NCI-H69 (cell line): Measurements from ENCODE around the gene CLIC2.
A peak's percentile ranks its signal among the peaks of the same experiment; 100 is the strongest.
"Not testable (repeated sequence)": the region's sequence is repeated elsewhere in the genome, so short reads cannot be mapped to it uniquely, and the experiment has no call there.

Experiments used
- DNase-seq: peaks from one replicate; lab custom pipeline; 2025; lab: John Stamatoyannopoulos, UW

The CLIC2 gene

GRCh38 chrX:155334486-155335336, at the start of gene CLIC2:
TSS of gene CLIC2 (minus strand) at chrX:155334614. CDS start at chrX:155334427, 187 bp downstream.
- peak; percentile 3 for DNase-seq

GRCh38 chrX:155382529-155382967, 48.1 kb upstream of the CLIC2 start:
- DNase-seq: not testable (repeated sequence)

DNA sequence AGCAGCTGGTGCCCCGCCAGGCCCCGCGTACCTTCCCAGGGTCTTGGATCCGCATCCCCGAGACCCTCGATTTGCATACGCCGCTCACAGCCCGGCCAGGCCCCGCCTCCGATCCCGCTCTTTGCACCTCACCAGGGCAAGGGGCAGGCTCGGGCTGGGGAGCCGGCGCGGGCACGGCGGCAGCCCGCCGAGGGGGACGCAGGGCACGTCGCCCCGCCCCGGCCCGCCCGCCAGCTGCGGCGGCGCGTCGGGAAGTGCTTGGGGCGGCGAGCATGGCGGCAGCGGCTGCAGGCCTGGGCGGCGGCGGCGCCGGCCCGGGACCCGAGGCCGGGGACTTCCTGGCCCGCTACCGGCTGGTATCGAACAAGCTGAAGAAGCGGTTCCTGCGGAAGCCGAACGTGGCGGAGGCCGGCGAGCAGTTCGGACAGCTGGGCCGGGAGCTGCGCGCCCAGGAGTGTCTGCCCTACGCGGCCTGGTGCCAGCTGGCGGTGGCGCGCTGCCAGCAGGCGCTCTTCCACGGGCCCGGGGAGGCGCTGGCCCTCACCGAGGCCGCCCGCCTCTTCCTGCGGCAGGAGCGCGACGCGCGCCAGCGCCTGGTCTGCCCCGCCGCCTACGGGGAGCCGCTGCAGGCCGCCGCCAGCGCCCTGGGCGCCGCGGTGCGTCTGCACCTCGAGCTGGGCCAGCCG, 47.6 kb upstream of the CLIC2 start, which contains the start of gene F8A2:
Gene F8A2, plus strand, starts transcription at position 253 of the 686 bp plus-strand sequence. Its CDS starts 20 bp downstream, at position 273.
- not testable (repeated sequence) for DNase-seq

- not testable (repeated sequence) for DNase-seq
These were observed 45.4 kb upstream of the CLIC2 start for GRCh38 chrX:155379802-155380201.

- DNase-seq: not testable (repeated sequence)
These were observed 39.5 kb upstream of the CLIC2 start for GRCh38 chrX:155373777-155374458.

- DNase-seq: not testable (repeated sequence)
These were observed 29.3 kb upstream of the CLIC2 start for GRCh38 chrX:155363712-155364111.

DNA sequence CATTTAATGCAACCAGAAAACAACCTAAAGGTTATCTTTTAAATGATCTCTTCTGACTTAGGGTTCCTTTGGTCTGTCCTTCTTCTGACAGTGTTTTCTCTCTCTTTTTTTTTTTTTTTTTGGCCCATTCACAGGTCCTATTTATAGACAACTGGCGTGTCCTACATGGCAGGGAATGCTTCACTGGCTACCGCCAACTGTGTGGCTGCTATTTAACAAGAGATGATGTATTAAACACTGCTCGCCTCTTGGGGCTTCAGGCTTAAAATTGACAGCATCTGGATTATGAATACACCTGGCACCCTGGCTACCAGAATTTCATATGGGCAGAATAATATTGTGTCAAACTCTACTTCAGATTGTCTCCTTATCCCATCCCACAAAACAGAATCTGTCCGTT, 15.0 kb upstream of the CLIC2 start:
- DNase-seq: not testable (repeated sequence)

- DNase-seq: not testable (repeated sequence)
These were observed 11.3 kb upstream of the CLIC2 start for GRCh38 chrX:155345689-155346088.

DNA sequence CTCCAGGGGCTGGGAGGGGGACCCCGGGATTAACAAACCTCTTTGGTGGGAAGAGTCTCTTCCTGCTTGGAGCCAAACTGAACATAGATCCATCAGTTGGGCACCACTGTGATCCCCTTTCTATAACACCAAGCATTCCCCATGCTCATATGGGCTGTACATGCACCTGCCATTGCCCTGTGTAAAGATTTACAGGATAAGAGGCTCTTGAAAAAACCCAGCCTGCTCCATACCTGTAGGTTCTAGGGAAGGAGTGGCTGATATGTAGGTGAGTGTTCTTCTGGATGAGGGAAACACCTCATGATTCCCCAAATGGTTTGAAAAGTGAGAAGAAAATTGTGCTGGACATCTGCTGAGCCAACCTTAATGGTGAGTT, 911 bp upstream of the CLIC2 start:
- not testable (repeated sequence) for DNase-seq

DNA sequence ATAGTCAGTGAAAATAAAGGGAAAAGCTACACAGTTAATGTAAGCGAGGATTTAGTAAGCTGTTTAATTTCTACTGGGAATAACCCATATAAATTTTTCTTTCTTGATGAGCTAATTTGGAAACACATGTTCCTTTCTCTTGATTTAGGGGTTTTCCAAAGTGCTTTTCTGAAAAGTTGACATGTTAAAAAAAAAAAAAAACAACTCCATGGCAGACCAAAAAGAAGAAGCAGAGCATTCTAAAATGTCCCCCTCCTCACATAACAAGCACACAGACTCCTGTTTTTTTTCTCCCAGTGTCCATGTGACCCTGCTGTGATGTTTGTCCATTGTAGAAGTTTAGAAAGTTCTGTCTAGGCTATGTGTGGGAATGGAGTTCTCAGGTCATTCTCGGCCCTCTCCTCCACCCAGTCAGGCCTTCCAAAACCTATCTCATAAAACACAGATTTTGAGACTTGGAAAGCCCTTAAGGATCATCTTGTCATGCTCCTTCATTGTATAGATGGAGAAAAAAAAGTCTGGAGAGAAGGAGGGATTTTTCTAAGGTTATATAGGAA, 792 bp downstream of the CLIC2 start:
- DNase-seq: no peak

GRCh38 chrX:155330992-155331391, 3.4 kb downstream of the CLIC2 start:
- DNase-seq: no peak

DNA sequence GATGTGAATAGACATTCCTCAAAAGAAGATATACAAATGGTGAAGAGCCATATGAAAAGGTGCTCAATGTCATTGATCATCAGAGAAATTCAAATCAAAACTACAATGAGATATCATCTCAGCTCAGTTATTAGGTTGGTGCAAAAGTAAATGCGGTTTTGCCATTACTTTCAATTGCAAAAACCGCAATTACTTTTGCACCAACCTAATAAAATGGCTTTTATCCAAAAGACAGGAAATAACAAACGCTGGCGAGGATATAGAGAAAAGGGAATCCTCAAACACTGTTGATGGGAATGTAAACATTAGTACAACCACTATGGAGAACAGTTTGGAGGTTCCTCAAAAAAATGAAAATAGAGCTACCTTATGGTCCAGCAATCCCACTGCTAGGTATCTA, 5.1 kb downstream of the CLIC2 start:
- no peak for DNase-seq

DNA sequence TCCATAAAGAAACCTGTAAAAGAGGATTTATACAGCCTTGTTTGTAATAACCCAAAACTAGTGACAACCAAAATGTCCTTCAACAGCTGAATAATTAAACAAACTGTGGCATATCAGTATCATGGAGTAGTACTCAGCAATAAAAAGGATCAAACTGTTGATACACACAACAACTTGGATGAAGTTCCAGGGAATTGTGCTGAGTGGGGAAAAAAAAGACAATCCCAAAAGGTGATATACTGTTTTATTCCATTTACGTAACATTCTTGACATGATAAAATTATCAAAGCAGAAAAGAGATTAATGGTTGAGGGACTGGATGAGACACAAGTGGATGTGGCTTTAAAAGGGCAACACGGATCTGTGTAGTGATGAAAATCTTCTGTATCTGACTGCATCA, 7.8 kb downstream of the CLIC2 start:
- DNase-seq: no peak

DNA sequence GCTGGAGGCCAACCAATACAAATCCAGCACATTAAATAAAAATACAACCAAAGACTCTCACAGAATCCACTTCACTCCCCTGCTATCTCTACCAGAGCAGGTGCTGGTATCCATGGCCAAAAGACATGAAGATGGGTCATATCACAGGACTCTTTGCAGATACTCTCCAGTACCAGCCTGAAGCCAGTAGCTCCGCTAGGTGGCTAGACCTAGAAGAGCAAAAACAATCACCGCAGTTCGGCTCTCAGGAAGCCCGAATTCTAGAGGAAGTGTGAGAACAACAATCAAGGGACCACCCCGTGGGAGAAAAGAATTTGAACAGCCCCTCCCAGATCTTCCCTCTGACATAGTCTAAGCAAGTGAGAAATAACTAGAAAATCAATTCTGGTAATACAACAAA, 20.2 kb downstream of the CLIC2 start:
- no peak for DNase-seq

DNA sequence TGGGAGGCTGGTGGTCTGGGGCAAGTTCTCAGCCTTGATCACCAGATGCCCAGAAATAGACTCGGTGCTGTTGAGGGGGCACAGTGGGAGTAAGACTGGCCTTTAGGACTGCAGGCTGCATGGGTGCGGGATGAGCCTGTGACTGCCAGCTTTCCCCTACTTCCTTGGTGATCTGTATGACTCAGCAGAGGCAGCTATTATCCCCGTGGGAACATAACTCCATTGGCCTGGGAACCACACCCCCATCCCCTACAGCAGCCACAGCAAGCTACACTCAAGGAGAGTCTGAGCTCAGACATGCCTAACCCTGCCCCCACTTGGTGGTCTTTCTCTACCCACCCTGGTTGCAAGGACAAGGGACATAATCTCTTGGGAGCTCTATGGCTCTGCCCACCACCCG, 20.6 kb downstream of the CLIC2 start:
- no peak for DNase-seq

- DNase-seq: no peak
These were observed 40.6 kb downstream of the CLIC2 start for GRCh38 chrX:155293771-155294170.

DNA sequence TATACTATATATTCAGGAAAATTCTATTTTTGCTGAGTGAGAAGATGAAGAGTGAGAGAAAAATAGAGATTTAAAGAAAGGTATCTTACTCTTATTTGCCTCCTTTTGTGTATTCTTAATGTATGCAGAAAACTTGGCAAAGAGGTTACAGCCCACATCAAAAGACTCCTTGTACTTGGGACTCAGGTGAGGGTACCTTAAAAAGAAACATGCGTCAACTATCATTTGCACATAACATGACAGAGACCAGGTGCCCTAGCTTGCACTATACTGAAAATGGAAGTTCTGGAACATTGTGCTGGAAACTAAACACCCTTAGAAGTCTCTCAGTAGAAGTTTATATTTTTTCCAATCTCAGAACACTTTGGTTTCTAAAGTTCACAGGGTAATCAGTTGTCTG, 54.5 kb downstream of the CLIC2 start:
- DNase-seq: no peak

DNA sequence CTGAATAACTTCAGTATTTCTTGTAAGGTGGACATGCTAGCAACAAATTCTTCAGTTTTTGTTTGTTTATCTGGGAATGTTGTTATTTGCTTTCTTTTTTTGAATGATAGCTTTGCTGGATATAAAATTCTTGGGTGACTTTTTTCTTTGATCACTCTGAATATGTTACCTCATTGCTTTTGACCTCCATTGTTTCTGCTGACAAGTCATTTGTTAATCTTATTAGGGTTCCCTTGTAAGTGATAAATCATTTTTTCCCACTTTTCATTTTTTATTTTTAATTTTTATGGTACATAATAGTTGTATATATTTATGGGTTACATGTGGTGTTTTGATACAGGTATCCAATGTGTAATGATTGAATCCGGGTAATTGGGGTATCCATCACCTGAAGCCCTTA, 63.4 kb downstream of the CLIC2 start:
- no peak for DNase-seq

DNA sequence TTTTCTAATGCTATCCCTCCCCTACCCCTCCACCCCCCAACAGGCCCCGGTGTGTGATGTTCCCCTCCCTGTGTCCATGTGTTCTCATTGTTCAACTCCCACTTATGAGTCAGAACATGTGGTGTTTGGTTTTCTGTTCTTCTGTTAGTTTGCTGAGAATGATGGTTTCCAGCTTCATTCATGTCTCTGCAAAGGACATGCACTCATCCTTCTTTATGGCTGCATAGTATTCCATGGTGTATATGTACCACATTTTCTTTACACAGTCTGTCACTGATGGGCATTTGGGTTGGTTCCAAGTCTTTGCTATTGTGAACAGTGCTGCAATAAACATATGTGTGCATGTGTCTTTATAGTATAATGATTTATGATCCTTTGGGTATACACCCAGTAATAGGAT, 66.4 kb downstream of the CLIC2 start:
- not testable (repeated sequence) for DNase-seq

- DNase-seq: no peak
These were observed 68.0 kb downstream of the CLIC2 start for GRCh38 chrX:155266439-155266838.

- peak; percentile 77 for DNase-seq
These were observed 70.4 kb downstream of the CLIC2 start, which contains the start of gene RAB39B for GRCh38 chrX:155263854-155264628. TSS of gene RAB39B (minus strand) at chrX:155264491. CDS start at chrX:155264288, 203 bp downstream.
